ENCODE results near the gene ASIC2. TPM values are rescaled to one million over a fixed set of nuclear protein-coding genes. Genes with fewer than 3 reads are reported as not detected.

ASIC2 gene
- total RNA-seq, 1 donor from 2014 or later: 0.23 TPM

DNA sequence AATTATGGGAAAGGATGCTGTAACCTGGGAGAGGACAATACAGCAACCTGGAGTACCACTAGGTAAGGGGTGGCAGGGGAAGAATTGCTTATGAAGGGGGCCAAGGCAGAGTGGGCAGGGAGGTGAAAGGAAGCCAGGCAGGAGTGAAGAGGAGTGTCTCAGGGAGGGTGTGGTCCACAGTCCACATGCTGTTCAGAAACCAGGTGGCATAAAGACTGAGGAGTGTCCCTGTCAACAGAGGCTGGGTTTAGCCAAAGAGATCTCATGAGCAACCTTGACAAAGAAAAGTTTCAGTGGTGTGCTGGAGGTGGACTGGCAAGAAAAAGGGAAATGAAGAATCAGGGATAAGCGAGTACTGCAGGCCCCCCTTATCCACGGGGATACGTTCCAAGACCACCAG lies 213.0 kb downstream of the ASIC2 start:
- TF ChIP-seq, protein P1, sequence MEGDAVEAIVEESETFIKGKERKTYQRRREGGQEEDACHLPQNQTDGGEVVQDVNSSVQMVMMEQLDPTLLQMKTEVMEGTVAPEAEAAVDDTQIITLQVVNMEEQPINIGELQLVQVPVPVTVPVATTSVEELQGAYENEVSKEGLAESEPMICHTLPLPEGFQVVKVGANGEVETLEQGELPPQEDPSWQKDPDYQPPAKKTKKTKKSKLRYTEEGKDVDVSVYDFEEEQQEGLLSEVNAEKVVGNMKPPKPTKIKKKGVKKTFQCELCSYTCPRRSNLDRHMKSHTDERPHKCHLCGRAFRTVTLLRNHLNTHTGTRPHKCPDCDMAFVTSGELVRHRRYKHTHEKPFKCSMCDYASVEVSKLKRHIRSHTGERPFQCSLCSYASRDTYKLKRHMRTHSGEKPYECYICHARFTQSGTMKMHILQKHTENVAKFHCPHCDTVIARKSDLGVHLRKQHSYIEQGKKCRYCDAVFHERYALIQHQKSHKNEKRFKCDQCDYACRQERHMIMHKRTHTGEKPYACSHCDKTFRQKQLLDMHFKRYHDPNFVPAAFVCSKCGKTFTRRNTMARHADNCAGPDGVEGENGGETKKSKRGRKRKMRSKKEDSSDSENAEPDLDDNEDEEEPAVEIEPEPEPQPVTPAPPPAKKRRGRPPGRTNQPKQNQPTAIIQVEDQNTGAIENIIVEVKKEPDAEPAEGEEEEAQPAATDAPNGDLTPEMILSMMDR (conservative IDR thresholded peaks at IDR 0.05; ENCODE audit: low read depth, low read length): no peak
- H3K4me3 ChIP-seq (ENCODE audit: low read depth, low read length): no peak overlapping the region
- DNase-seq (ENCODE audit: low read depth): no peak

DNA sequence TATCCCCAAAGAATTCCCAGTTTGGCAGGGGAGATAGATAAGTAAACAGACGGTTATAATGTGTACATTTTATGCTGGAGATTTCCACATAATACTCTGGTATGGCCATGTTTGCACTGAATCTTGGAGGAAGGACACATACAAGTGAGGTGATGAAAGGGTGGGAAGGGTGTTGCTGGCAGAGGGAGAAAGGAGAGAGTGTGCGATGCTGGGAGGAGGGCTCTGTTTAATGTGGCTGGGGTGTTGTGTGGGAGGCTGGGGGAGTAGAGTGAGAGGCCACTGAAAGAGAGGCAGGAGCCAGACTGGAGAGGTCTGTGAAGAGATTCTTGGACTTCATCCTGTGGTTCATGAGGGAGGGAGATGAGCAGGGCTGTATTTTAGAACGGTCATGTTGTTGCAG lies 213.9 kb downstream of the ASIC2 start:
- TF ChIP-seq, protein P1 (conservative IDR thresholded peaks at IDR 0.05; ENCODE audit: low read depth, low read length): no peak
- no peak for DNase-seq (ENCODE audit: low read depth)
- H3K4me3 ChIP-seq (ENCODE audit: low read depth, low read length): no peak overlapping the region

DNA sequence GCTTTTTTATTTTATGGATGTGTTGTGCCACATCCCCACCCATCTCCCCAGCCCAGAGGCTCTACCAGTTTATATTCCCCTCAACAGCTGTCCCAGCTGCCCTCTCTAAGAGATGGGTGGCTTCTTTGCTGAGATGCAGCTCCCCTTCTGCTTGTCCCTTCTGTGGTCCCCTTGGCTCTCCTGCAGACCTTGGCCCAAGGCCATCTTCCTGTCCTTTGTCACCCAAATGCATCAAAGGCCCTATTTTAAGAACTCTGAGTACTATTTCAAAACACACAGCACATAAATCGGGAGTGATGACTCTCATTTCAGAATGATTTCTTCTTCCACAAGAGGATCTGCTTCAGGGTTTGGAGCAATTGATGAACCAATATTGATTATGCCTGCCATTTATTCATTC lies 216.1 kb downstream of the ASIC2 start:
- no peak for DNase-seq (ENCODE audit: low read depth)
- TF ChIP-seq, protein P1 (conservative IDR thresholded peaks at IDR 0.05; ENCODE audit: low read depth, low read length): no peak
- no peak overlapping the region for H3K4me3 ChIP-seq (ENCODE audit: low read depth, low read length)

DNA sequence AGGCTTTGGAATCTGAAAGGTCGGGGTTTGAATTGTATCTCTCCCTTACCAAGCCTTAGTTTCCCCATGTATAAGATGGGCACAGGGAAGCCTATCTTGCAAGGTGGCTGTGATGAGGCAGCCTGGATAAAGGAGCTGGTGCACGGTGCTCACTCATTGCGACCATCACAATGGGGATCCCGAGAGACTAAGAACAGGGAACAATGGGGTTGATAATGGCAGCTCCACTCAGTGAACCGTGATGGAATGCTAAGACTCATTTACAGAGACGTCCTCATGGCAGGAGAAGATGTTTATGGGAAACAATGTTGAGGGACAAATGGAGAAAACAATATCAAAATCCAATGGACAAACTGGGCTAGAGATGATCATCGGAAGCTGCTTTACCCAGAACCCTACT lies 219.7 kb downstream of the ASIC2 start:
- H3K4me3 ChIP-seq (ENCODE audit: low read depth, low read length): no peak overlapping the region
- DNase-seq (ENCODE audit: low read depth): no peak
- TF ChIP-seq, protein P1 (conservative IDR thresholded peaks at IDR 0.05; ENCODE audit: low read depth, low read length): no peak

DNA sequence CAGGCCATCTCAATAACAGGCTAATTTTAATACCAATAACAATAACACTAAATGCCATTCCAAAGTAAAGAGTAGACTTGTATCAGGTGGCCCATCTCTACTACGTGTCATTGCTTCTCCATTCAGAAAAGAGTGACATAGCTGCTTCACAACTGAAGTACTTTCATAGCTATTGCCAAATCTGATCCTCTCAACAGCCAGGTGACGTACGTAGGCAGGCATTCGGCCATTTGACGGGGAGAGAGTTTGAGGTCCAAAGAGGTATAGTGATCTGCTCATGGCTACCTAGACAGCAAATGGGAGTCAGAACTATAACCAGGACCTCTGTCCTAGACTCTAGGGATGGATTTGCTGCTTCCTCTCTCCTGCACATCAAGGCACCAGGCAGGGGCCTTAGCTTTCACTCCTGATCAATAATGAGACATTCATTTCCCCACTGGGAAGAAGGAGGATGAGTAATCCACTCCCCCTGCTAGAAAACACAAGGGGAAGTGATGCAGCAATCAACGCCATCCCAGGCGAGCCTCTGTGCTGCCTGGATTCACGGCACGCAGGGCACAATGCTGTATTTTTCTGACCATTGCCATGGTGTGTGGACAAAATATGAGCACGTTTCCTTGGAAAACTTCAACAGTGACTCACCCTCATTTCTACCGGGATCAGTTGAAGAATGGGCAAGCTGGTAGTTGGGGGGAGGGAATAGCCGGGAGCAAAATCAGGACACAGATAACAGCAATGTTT lies 220.5 kb downstream of the ASIC2 start:
- H3K4me3 ChIP-seq (ENCODE audit: low read depth, low read length): no peak overlapping the region
- TF ChIP-seq, protein P1 (conservative IDR thresholded peaks at IDR 0.05; ENCODE audit: low read depth, low read length): no peak
- no peak for DNase-seq (ENCODE audit: low read depth)

DNA sequence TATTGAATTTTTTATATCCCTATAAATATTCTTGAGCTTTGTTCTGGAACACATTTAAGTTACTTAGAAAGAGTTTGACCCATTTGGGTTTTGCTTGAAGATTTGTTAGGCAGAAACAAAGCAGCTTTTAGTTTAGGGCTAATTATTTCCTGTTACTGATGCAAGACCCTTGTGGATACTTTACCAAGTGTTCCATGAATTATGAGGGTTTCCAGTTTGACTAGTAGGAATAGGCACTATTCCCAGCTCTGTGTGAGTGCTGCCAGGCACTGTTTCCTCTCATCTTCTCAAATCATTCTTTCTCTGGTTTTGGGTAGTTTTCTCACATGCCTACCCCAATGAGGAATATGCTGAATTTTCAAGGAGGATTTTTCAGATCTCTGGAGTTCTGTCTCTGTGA lies 221.4 kb downstream of the ASIC2 start:
- TF ChIP-seq, protein P1 (conservative IDR thresholded peaks at IDR 0.05; ENCODE audit: low read depth, low read length): no peak
- DNase-seq (ENCODE audit: low read depth): no peak
- H3K4me3 ChIP-seq (ENCODE audit: low read depth, low read length): no peak overlapping the region

DNA sequence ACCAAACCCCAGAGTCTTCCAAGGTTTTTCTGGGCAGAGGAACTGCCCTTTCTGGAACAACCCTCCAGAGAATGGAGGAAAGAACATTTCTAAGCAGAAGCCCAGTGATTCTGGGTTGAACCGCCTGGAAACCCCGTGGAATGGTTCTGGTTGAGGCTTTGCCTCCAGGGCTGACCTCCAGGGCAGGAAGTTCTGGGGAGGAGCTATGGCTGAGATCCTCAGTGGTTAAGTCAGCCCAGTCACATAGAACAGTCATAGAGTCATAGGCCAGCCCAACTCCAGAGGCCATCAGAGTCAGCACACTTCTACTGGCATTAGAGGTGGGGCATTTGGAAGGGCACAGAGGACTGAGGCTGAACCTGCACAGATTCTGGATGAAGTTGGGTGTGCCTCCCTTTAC lies 235.5 kb downstream of the ASIC2 start:
- DNase-seq (ENCODE audit: low read depth): no peak
- TF ChIP-seq, protein P1 (conservative IDR thresholded peaks at IDR 0.05; ENCODE audit: low read depth, low read length): no peak
- H3K4me3 ChIP-seq (ENCODE audit: low read depth, low read length): no peak overlapping the region
